Nasal cavity respiratory epithelium epithelial cell of viscerocranial mucosa (primary cell): ENCODE results near the gene NRSN1. TPM values are rescaled to one million over a fixed set of nuclear protein-coding genes. Genes with fewer than 3 reads are reported as not detected.

Experiments used
- total RNA-seq: library from RNA; depleted of rRNA; stranded (reverse); fragments of >200 nt; gene quantifications from 2 replicates; pipeline ENCODE4 v1.2.3, GENCODE V29; 2014

Gene NRSN1, protein sequence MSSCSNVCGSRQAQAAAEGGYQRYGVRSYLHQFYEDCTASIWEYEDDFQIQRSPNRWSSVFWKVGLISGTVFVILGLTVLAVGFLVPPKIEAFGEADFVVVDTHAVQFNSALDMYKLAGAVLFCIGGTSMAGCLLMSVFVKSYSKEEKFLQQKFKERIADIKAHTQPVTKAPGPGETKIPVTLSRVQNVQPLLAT
- not detected in 2 replicates for total RNA-seq

DNA sequence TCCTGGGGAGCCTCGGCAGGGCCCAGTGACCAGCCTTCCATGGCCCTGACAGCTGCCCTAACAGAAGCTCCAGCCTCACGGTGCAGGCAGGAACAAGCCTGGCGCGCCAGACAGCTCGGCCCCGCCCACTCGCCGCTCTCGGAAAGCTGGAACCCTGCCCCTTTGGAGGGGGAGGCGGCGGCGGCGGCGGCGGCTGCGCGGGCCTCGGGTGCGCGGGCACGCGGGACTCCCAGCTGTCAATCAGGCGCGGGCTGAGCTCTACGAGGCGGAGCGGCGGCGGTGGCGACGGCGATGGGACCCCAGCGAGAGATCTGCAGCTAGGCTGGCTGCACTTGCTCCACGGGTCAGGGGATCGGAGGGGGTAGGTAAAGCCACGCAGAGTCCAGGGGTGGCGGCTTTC, at the start of gene NRSN1:
Gene NRSN1, plus strand, starts transcription at position 236 of the 400 bp plus-strand sequence. CDS start 8,113 bp downstream, outside the sequence.

Other genes with a start within 250 kb of the NRSN1 start
- gene DCDC2, start 231.8 kb downstream of the NRSN1 start, total RNA-seq, result 0.68 and 6.6 TPM in 2 replicates